H1 (cell line): ENCODE measurements around the gene MAN2A1. TPM values are rescaled to one million over a fixed set of nuclear protein-coding genes. Genes with fewer than 3 reads are reported as not detected.

ENCODE experiments used
- ATF3 ChIP-seq: IDR thresholded peaks from 2 replicates; pipeline ENCODE4 v1.6.1; 2011; ENCODE audit warnings: low read depth, mild to moderate bottlenecking, low read length; ENCODE audit not compliant: insufficient read depth
- BRCA1 ChIP-seq: IDR thresholded peaks from 2 replicates; pipeline ENCODE4 v1.6.1; 2012; ENCODE audit warnings: low read depth, low read length, improper control_type of control experiment
- CHD7 ChIP-seq: fragments of 300-600 bp; sonication (generic); IDR thresholded peaks from 2 replicates; pipeline ENCODE4 v1.7.1; 2012; ENCODE audit warnings: low read length, moderate library complexity, mild to moderate bottlenecking, inconsistent platforms; ENCODE audit not compliant: insufficient replicate concordance
- CREB1 ChIP-seq: IDR thresholded peaks from 2 replicates; pipeline ENCODE4 v1.6.1; 2012; ENCODE audit warnings: inconsistent platforms
- CTCF ChIP-seq, 3 experiments: IDR thresholded peaks; 1 replicate in 2 of 3; 2 replicates in 1 of 3; pipeline versions ENCODE4 v1.5.1 to v1.6.1; 2011; ENCODE audit warnings: low read length in 3 of 3, mild to moderate bottlenecking in 3 of 3, inconsistent platforms in 2 of 3, low read depth in 1 of 3, moderate library complexity in 1 of 3; ENCODE audit not compliant: insufficient read depth in 1 of 3; ENCODE audit errors: control extremely low read depth in 1 of 3
- E2F6 ChIP-seq: IDR thresholded peaks from 2 replicates; pipeline ENCODE4 v1.6.1; 2012; ENCODE audit warnings: inconsistent platforms
- EGR1 ChIP-seq: IDR thresholded peaks from 2 replicates; pipeline ENCODE4 v1.6.1; 2011; ENCODE audit warnings: low read depth, low read length, borderline replicate concordance
- JUND ChIP-seq: IDR thresholded peaks from 2 replicates; pipeline ENCODE4 v1.6.1; 2011; ENCODE audit warnings: mild to moderate bottlenecking, improper control_type of control experiment, low read length
- polyA plus RNA-seq, 7 experiments: library from polyadenylated mRNA; depleted of rRNA in 3 of 7; stranded (reverse) in 5 of 7; unstranded in 2 of 7; fragments of >200 nt in 5 of 7; fragments of 200-250 nt in 2 of 7; gene quantifications; 1 replicate in 5 of 7; 2 replicates in 1 of 7; 4 replicates in 1 of 7; pipeline versions ENCODE4 v1.2.1 to v1.2.3, GENCODE V29; 2011 to 2013; ENCODE audit warnings: missing spikeins in 2 of 7, mixed read lengths in 2 of 7
- total RNA-seq: library from RNA; stranded (reverse); fragmentation: NEBNext Ultra II Directional; extraction: Animal tissue kit (Norgen Biotek cat#: 25700); gene quantifications from 2 replicates; pipeline ENCODE4 v1.2.1, GENCODE V29; 2021

Gene MAN2A1
- total and polyA plus RNA-seq, 2 of the 8 experiments (the other 6 are each of a cell fraction or from before 2014, with no cell fraction given), result 29.1 to 102 TPM

GRCh38 chr5:109759306-109759705 is 69.6 kb downstream of the MAN2A1 start (continued):
- TF ChIP-seq CTCF (IDR thresholded peaks at IDR 0.05; ENCODE audit: control extremely low read depth in 1 of 3, insufficient read depth in 1 of 3, low read depth in 1 of 3, low read length in 3 of 3) (no peak), JUND (no peak), E2F6 (no peak), CHD7 (no peak), BRCA1 (no peak), ATF3 (no peak), EGR1 (no peak), CREB1 (no peak)
